Measurements from ENCODE around the gene CAMSAP2.
"Not testable (repeated sequence)": the region's sequence is repeated elsewhere in the genome, so short reads cannot be mapped to it uniquely, and the experiment has no call there.

Gene CAMSAP2

DNA sequence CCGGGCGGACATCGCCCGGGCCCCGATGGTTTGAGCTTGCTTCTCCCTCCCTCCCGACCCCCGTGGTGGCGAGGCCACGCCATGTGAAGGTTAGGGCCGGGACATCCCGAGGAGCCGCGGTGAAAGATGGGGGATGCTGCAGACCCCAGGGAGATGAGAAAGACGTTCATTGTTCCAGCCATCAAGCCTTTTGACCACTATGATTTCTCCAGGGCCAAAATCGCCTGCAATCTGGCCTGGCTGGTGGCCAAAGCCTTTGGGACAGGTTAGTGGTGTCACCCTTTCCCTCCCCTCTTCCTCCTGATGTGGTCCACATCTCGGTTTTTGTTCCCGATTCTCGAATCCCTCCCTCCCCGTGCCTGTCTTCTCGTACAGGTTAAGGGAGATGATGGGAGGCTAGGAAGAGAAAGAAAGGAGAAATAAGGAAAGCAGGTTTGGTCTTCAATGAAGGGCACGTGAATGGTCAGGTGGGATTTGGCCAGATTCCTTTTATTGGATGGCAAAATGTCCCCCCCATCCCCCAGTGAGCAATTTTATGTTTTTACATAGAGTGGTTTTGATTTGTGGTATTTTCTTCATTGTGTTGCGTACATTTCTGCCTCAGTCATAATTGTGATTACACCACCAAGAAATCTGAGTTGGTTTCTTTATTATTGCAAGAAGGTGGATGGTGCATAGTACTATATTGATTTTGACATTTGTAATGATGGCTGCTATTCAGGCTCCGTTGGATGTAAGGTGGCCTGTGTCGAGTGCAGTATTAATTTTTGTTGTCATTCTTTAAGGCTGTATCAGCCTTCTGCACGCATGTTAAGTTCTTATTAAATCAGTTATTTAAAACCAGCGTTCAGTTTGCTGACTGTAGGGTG is 1.2 kb downstream of the CAMSAP2 start:
- DNase-seq = peak in 1 of 2 donors; percentile 13

DNA sequence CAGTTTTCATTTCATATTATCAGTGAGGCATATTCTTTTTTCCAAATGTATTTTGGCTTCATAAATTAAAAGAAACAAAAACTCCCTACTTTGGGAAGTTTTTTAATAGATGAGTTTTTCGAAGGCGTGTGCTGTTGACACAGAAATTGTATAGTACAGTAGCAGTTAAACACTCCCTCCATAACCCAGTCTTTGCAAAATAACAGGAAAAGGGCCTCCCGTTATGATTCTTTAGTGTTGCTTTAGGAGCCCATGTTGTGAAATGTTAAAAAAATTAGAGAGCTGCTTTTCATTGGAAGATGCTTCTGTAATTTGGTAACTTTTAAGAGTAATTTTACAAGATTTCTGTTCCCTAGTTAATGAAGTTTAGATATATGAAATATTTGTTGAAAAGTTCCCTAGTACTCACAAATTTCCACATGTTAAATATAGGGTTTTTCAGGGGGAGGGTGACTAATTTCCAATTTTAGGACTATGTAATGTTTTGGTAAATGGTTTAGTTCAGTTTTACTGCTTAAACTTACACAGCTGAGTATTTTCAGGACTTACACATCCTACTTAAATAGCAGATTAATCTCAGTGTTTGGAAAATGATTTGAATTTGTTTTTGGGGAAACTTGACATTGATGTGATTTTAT is 2.0 kb downstream of the CAMSAP2 start:
- DNase-seq = no peak

DNA sequence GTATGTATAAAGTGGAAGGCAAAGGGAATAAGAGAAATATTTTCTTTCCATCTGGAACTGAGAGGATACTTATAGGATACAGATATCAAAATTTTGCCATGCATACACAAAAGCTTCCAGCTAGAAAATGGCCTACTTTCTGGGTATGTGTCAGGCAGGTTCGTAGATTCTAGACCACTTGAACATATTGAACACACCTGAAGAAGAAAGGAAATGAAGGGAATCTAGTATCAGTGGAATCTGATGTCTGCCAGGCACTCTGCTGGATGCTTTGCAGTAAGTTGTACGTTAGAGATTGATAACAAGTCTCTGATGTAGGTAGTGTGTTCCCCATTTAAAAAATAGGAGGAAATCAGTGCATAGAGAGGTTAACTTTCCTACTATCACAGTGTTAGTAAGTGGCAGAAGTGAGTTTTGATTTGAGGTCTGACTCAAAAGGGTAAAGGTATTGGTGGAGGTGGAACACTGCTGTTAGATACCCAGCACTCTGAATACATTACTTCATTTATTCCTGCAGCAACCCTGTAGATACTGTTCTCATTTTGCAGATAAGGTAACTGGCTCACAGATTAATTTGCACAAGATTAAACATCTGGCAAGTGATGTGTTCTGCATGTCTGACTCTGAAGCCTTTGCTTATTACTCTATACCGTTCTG is 3.0 kb downstream of the CAMSAP2 start:
- DNase-seq = no peak

DNA sequence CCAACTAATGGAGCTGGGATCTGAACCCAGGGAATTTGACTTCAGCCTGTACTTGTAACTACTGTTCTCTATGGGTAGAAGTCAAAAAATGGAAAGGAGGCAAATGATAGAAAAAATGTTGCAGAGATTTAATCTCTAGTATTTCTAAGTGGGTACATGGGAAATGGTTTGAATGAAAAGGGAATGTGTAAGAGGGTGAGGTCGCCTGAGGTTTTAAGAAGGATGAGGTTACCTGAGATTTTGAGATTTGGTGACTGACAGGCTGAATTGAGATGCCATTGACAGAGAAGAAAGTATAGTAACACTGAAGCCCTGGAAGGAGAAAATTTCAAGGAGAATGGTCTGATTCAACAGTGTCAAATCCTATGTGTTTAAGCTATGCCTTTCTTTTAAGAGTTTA is 5.5 kb downstream of the CAMSAP2 start:
- no peak for DNase-seq

DNA sequence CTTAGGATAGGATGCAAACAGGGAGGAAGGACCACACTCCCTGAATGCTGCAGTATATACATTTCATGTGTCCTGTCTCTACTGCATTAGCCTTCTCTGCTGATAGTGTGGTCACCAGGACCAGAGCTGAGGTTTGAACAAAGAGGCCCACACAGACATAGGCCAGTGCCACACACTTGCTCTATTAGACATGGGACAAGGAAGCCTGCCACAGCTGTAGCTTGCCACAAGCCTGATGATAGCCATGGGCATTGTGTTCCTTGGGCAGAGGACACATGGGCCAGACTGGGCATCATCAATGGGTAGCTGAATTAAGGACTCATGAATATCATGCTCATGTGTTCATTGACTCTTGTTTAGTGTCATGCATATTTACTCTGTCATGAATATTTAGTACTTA is 10.4 kb downstream of the CAMSAP2 start:
- no peak for DNase-seq

DNA sequence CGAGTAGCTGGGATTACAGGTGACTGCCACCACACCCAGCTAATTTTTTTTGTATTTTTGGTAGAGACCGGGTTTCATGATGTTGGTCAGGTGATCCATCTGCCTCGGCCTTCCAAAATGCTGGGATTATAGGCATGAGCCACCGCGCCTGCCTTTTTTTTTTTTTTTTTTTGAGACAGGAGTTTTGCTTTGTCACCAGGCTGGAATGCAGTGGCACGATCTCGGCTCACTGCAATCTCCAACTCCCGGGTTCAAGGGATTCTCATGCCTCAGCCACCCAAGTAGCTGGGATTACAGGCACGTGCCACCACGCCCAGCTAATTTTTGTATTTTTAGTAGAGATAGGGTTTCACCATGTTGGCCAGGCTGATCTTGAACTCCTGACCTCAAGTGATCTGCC is 12.1 kb downstream of the CAMSAP2 start:
- DNase-seq = not testable (repeated sequence)

DNA sequence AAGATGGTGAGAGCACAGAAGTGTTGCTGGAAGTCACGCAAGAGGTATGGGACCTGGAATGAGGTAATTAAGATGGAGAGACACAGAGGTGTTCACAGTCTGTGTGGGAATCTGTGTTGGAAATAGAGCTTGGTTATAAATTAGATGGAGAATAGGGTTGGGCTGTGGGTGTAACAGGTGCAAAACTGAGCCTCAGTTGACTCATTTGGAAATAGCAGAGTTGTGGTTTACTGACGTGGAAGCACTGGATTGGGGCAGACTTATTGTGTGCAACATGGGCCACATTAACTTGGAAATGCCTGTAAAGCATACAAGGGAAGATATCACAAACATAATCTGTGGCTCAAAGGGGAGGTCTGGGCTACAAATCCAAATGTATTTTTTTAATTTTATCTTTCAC is 13.0 kb downstream of the CAMSAP2 start:
- no peak for DNase-seq

DNA sequence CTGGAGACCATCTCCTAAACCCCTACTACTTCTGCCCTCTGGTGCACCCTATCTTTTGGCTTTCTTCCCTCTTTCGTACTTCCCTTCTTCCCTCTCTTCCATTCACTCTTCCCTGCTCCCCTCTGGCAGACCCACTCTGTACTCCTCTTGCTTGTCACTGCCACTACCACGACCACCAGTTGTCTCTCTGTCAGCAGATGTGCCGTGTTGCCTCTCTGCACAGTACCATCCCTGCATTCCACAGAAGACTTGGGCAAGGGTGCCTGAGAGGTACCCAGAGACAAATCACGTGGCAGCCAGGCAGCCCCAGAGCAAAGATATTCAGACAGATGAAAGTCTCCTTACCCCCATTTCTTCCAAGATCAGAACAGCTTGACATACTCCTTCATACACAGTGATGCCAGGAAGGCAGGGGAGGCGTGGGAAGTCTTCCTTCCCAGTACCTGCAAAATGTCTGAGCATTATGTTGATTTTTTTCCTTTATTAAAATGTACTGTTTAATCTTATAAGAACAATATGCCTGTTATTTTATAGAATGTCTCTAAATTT is 15.0 kb downstream of the CAMSAP2 start:
- no peak for DNase-seq

DNA sequence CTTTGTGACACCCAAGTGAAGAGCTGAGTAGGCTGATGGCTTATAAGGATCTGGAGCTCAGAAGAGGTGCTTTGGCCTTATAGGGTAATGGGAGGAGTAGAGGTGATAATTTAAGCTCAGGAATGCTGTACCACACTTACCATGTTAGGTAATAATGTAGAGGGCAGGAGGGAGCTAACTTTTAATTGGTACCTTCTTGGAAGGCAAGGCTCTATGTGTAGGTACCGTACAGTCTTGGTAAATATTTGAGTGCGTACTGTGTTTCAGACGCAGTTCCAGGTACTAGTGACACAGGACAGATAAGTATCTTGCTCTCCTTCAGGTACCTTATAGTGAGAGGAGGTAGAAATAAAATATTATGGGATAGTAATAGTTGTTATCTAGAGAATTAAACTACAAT is 16.8 kb downstream of the CAMSAP2 start:
- DNase-seq = no peak

DNA sequence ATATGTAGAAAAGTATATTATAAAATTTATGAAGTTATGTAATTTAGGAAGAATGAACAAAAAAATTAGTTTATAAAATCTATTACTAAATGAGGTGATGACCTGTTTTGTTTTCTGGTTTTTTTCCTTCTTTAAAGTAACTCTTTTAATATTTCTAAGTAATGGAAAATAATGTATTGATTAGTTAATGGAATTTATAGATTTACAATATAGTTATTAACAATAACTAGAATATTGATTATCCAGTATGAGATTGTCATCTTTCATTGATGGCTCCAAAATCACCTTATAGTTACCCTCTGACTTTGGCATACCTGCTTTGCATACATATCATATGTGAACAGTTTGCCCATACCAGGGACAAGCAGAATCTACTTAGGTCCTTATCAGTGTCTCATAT is 23.4 kb downstream of the CAMSAP2 start:
- no peak for DNase-seq

DNA sequence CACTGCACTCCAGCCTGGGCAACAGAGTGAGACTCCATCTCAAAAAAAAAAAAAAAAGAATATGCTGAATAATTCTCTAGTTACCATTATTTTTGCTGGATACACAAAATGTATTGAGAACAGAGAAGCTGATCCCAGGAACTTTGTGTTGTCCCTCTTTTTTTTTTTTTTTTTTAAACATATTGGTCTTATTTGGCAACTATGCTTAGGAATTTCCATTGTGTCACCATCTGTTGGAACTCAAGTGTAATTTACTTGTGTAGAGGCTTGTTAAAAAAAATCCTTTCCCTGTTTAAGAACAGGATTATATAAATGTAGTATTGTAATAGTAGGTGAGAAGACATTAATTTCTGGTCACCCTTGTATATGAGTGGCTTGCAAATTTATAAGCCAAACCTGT is 28.6 kb downstream of the CAMSAP2 start:
- DNase-seq = no peak

DNA sequence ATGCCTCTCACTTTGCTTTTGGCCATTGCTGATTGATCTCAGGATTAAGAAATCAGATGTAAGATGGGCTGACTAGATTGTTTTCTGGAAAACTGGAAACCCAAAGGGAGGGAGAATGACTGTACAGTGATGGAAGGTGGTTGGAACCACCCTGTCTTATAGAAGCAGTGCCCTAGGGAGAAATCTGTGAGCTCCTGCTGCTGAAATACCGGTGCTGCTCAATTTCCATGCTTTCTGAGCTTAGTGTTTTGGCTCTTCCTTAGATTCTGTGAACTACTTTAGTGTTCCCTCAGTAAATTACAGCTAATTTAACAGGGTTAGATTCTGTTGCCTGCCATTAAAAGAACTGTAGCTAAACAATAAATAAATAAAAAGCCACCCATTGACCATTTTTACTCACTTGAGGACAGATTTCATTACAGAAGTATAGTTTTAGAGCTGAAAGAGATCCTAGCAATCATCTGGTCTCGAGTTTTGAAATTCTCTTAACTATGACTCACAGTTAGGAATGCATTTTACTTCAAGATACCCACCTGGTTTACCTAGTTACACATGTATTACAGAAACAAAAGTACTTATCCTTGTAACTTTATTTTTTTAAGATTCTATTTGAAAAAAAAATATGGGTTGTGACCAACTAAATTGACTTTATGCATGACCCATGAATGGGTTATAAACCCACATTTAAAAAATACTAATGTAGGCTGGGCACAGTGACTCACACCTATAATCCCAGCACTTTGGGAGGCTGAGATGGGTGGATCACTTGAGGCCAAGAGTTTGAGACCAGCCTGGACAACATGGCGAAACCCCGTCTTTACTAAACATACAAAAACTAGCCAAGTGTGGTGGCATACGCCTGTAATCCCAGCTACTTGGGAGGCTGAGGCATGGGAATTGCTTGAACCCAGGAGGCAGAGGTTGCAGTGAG is 33.2 kb downstream of the CAMSAP2 start:
- DNase-seq = no peak

DNA sequence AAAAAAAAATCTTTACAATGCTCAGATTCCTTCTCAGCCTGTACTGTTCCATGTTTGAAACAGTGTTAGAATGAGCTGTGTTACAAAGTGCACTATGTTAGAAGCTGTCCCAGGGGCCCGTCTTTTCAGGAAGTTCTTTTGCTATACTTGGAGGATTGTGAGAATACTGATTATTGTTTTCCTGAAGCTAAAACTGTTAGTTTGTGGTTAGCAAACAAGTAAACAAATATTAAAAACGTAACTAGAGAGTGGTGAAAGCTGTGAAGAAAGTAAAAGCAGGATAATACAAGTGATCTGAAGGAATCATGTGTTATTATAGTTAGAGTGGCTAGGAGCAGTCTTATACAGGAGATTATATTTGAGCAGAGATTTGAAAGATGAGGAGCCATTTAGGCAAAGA is 35.6 kb downstream of the CAMSAP2 start:
- no peak for DNase-seq

DNA sequence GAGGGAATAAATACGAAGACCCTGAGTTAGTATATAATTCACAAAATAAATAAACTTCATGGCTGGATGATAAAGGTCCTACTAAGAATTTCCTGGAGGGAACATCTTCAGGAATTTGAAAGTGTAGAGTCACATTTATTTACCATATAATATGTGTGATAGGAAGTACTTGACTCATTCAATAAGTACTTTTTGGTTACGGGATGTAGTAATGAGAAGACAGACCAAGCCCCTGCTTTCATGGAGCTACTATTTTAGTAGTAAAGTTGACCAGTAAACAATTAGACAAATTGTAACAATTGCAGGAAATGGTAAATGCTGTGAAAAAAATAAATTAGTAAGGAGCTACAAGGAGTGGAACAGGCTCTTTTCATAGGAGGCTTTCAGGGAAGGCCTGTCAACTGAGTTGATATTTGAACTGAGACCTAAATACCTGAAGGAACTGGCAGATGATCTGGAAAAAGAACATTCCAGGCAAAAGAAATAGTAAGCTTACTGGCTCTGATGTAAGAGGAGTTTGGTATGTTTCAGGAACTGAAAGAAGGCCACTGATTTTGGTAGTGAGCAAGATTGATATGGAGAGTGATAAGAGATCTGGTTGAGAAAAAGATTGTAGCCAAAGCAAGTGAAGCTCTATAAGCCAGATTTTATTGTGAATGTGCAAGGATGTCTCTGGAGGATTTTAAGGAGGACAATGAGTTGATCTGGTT is 36.2 kb downstream of the CAMSAP2 start:
- no peak for DNase-seq

DNA sequence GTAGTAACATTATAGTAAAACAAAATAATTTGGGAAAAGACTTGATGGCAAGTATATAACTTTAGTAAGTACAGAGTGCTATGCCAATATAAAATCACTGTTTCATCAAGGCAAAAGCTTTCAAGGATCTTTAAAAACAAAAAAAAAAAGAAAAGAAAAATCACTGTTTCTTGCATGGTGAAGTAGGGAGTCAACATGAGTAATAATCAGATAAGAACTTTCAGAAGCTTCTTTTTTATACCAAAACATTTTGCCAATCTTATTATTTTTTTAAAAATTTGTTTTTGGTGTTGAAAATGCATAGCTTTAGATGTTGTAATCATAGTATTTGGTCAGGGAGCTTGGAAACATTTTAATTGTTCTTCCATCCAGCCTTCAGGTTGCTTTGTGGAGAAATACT is 37.2 kb downstream of the CAMSAP2 start:
- no peak for DNase-seq

DNA sequence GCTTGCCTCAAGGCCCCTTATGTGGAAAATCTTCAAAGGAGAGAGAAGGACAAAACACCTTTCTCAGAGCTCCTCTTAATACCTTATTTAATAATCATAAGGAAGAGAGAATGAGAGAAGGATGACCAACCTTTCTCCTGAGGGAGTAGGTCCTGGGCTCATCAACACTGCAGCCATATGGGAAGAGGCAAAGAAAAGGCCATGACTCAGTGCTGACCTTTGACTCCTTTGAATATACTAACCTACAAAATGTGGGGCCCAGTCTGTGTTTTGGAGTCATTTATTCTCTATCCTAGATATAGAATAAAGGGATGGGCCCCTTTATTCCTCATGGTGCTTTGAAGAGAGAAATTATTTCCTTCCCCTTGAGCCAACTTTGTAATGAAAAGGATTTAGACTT is 38.3 kb downstream of the CAMSAP2 start:
- no peak for DNase-seq

DNA sequence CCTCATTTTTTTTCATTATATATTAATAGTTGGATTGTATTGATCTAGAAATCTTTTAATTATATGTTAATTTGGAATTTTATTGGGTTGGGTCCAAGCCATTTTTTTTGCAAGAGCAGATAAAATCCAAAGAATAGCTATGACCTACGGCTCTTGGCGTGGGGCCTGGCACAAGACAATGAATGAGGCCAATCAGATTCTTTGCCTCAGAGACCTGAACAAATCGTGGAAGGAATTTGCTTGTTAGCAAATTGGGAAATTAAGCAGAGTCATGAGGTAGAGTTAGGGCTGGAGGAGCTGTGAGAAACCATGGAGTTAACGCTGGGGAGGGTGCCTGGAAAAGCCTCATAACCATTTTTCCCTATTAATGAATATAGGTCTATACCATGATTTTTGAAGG is 40.1 kb downstream of the CAMSAP2 start:
- no peak for DNase-seq

DNA sequence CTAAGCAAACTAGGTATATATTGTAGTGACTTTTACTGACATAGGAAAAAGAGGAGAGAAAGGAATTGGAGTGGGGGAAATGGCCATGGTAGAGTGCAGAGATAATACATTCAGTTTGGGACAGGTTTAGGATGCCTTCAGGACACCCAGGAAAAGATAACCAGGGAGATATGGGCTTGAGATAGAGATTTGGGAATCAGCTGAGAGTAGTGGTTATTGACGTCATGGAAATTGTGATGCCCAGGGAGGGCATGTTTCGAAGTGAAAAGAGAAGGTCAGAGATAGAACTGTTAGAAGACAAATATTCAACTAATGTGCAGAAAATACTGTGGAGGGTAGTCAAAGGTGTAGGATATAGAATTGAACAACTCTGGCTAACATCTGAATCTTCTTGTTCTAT is 40.6 kb downstream of the CAMSAP2 start:
- DNase-seq = no peak

DNA sequence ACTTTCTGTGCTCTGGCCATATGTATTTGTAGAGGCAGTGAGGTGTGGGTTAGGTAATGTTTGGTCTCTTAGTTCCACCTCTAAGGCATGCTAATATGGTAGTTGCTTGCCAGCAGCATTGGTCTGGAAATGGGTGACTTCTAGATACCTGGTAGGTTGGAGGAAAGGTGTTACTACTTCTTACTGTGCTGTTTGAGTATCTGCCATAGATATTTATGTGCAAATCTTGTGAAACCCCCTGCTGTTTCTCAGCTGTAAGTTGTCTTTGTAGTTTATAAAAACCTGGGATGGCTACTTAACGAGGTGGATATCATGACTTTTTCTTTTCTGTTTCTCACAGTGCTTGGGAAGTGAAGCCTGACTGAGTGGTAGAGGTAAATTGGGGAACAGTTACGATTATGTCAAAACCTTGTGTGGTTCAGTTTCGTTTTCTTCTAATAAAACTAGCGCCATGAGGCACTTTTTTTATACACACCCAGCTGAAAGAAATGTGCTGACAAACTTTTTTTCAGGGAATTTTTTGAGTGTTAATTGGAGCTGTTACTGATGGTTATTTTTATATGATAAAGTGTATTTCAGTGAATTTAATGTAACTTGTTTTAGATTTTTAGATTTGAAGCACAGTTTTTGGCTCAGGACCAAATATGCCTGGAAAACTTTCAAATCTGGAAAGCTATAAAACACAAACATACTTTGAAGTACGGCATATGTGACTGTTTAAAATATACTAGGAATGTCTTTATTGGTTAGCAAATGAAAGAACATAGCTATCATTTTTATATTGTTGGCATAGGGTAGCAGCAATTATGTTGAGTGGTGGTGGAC is 42.1 kb downstream of the CAMSAP2 start:
- no peak for DNase-seq

DNA sequence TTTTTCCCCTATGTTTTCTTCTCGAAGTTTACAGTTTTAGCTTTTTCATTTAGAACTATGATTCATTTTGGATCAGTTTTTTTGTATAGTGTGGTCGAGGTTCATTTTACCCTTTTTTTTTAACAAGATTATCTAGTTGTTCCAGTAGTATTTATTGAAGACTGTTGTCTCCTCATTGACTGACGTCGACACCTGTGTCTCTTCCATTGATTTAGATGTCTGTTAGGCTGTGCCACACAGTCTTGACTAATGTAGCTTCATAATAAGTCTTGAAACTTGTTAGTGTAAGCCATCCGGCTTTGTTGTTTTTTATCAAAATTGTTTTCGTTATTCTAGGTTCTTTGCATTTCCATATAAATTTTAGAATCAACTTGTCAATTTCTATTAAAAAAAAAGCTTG is 45.2 kb downstream of the CAMSAP2 start:
- DNase-seq = no peak

DNA sequence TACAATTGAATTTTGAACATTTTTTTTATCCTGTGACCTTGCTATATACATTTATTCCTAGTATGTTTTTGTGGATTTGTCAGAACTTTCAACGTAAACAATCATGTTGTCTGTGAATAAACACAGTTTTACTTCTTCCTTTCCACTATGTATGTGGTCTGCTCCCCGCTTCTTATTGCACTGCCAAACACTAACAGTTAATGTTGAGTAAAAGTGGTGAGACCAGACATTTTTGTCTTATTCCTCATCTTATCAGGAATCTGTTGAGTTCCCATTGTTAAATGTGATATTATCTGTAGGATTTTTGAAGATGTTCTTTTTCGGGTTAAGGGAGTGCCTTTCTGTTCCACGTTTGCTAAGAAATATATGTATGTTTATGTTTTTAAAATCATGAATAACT is 45.9 kb downstream of the CAMSAP2 start:
- DNase-seq = no peak

All from stimulated activated CD4-positive, alpha-beta T cell treated with anti-CD3 and anti-CD28 coated beads, Interleukin-2, amount 100 ng/mL, for 48 hours (primary cell).